ENCODE results near the gene RSAD2. TPM values are rescaled to one million over a fixed set of nuclear protein-coding genes. Genes with fewer than 3 reads are reported as not detected.
"Not testable (repeated sequence)": the region's sequence is repeated elsewhere in the genome, so short reads cannot be mapped to it uniquely, and the experiment has no call there.

RSAD2 gene
- polyA plus RNA-seq, 2 of the 4 experiments (the other 2 are of a cell fraction) = 0.03 to 0.06 TPM

DNA sequence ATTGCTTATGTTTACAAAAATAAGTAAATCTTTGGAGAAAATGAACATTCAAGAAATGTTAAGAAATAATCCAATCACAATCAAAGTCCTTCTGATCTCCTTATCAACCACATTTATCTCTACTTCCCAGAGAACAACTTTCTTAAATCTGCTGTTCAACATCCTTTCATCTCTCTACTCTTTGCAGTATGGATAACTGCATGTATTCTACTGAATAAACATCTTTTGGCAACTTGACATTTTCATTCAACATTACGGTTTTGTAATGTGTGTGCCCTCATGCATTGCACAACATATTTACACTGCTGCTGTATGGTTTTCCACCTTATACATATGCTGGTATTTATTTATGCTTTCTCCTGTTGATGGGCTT lies 21.0 kb upstream of the RSAD2 start (continued):
- TF ChIP-seq FOXS1 (CRISPR knock-in tag; IDR thresholded peaks at IDR 0.05) (no peak), RAD21 (conservative IDR thresholded peaks at IDR 0.05 in 1 of 2, IDR thresholded peaks at IDR 0.05 in 1 of 2) (no peak), ZC3H11A (IDR thresholded peaks at IDR 0.05) (no peak)
- TF ChIP-seq, protein P1, sequence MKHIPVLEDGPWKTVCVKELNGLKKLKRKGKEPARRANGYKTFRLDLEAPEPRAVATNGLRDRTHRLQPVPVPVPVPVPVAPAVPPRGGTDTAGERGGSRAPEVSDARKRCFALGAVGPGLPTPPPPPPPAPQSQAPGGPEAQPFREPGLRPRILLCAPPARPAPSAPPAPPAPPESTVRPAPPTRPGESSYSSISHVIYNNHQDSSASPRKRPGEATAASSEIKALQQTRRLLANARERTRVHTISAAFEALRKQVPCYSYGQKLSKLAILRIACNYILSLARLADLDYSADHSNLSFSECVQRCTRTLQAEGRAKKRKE (CRISPR knock-in tag; IDR thresholded peaks at IDR 0.05; ENCODE audit: low read depth) = no peak

- H3K4me3 ChIP-seq; H3K4me1 ChIP-seq; DNase-seq (ENCODE audit: low read depth in 1 of 2, low spot score in 1 of 2); H3K4me2 ChIP-seq; H3K27ac ChIP-seq; ATAC-seq; FAIRE-seq; POLR2A ChIA-PET: not testable (repeated sequence)
- CTCF ChIA-PET = interaction anchor here (1.8 kb wide), 1 partner anchor 11 kb away, joined by 6 read pairs; no protein-coding TSS in a partner anchor
- WGBS (ENCODE audit: missing lambda C conversion rate) = 28% methylated on average over 4 of the region's 4 CpGs
- peaks cover 22% of the 10 kb centered on the region; the same call in 2 of the 3 replicates for H3K9me3 ChIP-seq
These were observed 19.0 kb upstream of the RSAD2 start for GRCh38 chr2:6858466-6859027.

GRCh38 chr2:6860296-6860695 lies 17.3 kb upstream of the RSAD2 start:
- no peak overlapping the region for H3K27ac ChIP-seq
- no peak for TF ChIP-seq HEYL (CRISPR knock-in tag; IDR thresholded peaks at IDR 0.05)
- no peak for TF ChIP-seq KDM5A (IDR thresholded peaks at IDR 0.05)
- TF ChIP-seq PBX3 (IDR thresholded peaks at IDR 0.05) = no peak
- no peak for TF ChIP-seq HOXB13 (CRISPR knock-in tag; IDR thresholded peaks at IDR 0.05; ENCODE audit: low read depth)
- no peak overlapping the region for H3K4me2 ChIP-seq
- DNase-seq (ENCODE audit: low read depth in 1 of 2, low spot score in 1 of 2) (no peak), FAIRE-seq (no peak), ATAC-seq (no peak)
- peaks cover 22% of the 10 kb centered on the region; the same call in 2 of the 3 replicates for H3K9me3 ChIP-seq
- POLR2A ChIA-PET = no interaction called here
- H3K4me1 ChIP-seq = 0 out of 3 replicates have a peak, but pooled peaks cover 13% of the 10 kb centered on the region
- whole genome bisulfite sequencing (ENCODE audit: missing lambda C conversion rate) = 34% methylated on average over 3 of the region's 3 CpGs
- CTCF ChIA-PET = interaction anchor here (0.7 kb wide), 1 partner anchor 14 kb away, joined by 3 read pairs; no protein-coding TSS in a partner anchor
- no peak overlapping the region for H3K4me3 ChIP-seq

- FAIRE-seq = no peak
- peaks cover 9% of the 10 kb centered on the region; the same call in 1 of the 3 replicates for H3K4me1 ChIP-seq
- ChIA-PET CTCF (interaction anchor here (0.6 to 1.2 kb wide), 3 partner anchors 13 to 234 kb away, joined by 3 read pairs; partner anchors contain the start of gene RSAD2), POLR2A (no interaction called here)
- WGBS (ENCODE audit: missing lambda C conversion rate) = 76% methylated on average over 5 of the region's 6 CpGs
- TF ChIP-seq HOXA7 (CRISPR knock-in tag; IDR thresholded peaks at IDR 0.05) (no peak), ZC3H11A (IDR thresholded peaks at IDR 0.05) (no peak), MAFK (IDR thresholded peaks at IDR 0.05; ENCODE audit: partially characterized antibody) (no peak), HMGXB4 (CRISPR knock-in tag; IDR thresholded peaks at IDR 0.05; ENCODE audit: borderline replicate concordance) (no peak), JUN (IDR thresholded peaks at IDR 0.05) (no peak), BCL3 (IDR thresholded peaks at IDR 0.05) (no peak), GATA3 (IDR thresholded peaks at IDR 0.05; ENCODE audit: borderline replicate concordance) (no peak), ZSCAN20 (CRISPR knock-in tag; IDR thresholded peaks at IDR 0.05) (no peak), SMC3 (IDR thresholded peaks at IDR 0.05) (no peak), CEBPB (IDR thresholded peaks at IDR 0.05) (no peak), HDAC2 (IDR thresholded peaks at IDR 0.05) (no peak), ESRRA (IDR thresholded peaks at IDR 0.05; ENCODE audit: borderline replicate concordance, low read length) (no peak), NFE2L2 (conservative IDR thresholded peaks at IDR 0.05; ENCODE audit: low read length) (no peak), RARB (CRISPR knock-in tag; IDR thresholded peaks at IDR 0.05) (no peak), EP300 (IDR thresholded peaks at IDR 0.05) (no peak)
- TF ChIP-seq, protein P2, sequence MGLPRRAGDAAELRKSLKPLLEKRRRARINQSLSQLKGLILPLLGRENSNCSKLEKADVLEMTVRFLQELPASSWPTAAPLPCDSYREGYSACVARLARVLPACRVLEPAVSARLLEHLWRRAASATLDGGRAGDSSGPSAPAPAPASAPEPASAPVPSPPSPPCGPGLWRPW (IDR thresholded peaks at IDR 0.05) = no peak
- no peak for DNase-seq (ENCODE audit: low read depth in 1 of 2, low spot score in 1 of 2)
- H3K9me3 ChIP-seq = peaks cover 13% of the 10 kb centered on the region; the same call in 2 of the 3 replicates
- no peak overlapping the region for H3K27ac ChIP-seq
- no peak overlapping the region for H3K4me3 ChIP-seq
- no peak for ATAC-seq
- no peak overlapping the region for H3K4me2 ChIP-seq
These were observed 13.8 kb upstream of the RSAD2 start for GRCh38 chr2:6863792-6864191.
